Activated naive CD8-positive, alpha-beta T cell treated with anti-CD3 and anti-CD28 coated beads, Interleukin-2, amount 50 U/mL, for 16 hours (primary cell): Measurements from ENCODE around the gene KATNB1.

ENCODE experiments used
- DNase-seq: peaks from one replicate; pipeline ENCODE4 v3.0.0-alpha.2; 2020; ENCODE audit warnings: low read depth, low spot score

The KATNB1 gene, protein sequence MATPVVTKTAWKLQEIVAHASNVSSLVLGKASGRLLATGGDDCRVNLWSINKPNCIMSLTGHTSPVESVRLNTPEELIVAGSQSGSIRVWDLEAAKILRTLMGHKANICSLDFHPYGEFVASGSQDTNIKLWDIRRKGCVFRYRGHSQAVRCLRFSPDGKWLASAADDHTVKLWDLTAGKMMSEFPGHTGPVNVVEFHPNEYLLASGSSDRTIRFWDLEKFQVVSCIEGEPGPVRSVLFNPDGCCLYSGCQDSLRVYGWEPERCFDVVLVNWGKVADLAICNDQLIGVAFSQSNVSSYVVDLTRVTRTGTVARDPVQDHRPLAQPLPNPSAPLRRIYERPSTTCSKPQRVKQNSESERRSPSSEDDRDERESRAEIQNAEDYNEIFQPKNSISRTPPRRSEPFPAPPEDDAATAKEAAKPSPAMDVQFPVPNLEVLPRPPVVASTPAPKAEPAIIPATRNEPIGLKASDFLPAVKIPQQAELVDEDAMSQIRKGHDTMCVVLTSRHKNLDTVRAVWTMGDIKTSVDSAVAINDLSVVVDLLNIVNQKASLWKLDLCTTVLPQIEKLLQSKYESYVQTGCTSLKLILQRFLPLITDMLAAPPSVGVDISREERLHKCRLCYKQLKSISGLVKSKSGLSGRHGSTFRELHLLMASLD

DNA sequence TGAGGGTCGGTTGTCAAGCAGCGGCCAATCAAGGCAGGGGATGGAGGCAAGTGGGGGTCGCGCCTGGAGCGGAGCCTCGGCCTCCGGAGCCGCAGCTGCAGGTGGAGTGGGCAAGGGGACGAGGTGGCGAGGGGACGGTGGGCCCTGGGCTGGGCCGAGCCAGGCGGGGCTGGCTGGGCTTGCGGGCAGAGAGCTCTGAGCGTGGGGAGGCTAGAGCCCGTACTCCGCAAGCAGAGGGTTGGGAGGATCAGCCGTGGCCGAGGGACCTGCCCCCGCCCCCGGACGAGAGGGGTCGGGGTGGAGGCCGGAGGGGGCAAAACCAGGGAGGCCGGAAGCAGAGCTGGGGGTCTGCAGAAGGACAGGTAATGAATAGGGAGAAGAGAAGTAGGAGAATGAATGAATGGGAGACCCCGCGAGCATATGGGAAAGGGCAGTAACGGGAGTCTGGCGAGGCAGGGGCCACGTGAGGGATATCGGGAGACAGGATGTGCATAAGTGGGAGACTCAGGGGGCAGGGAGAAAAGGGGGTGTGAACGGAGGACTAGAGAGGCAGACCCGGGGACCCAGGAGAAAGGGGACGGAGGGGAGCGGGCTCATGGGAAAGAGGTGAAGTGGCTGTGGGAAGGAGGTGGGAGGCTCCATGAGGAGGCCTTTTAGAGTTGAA lies at the start of gene KATNB1:
Gene KATNB1, plus strand, starts transcription at position 16 of the 664 bp plus-strand sequence. CDS start 1,474 bp downstream, outside the sequence.
- DNase-seq = no peak

DNA sequence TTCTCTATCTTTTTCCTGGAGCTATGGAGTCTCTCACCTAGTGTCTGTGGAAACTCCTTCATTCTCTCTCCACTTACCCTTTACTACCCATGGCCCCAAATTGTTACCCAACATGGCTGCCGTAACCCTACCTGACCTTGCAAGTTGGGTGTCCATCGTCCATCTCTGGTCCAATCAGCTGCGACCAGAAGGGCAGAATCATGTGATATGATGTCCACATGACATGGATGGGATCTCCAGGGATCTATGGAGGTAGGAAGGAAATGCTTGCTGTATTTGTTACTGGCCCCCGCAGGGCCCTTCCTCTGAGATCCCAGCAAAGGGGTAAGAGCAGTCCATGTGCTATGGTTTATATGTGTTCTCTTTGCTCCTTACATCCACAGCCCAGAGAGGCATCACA lies 49.0 kb upstream of the KATNB1 start:
- DNase-seq = no peak

DNA sequence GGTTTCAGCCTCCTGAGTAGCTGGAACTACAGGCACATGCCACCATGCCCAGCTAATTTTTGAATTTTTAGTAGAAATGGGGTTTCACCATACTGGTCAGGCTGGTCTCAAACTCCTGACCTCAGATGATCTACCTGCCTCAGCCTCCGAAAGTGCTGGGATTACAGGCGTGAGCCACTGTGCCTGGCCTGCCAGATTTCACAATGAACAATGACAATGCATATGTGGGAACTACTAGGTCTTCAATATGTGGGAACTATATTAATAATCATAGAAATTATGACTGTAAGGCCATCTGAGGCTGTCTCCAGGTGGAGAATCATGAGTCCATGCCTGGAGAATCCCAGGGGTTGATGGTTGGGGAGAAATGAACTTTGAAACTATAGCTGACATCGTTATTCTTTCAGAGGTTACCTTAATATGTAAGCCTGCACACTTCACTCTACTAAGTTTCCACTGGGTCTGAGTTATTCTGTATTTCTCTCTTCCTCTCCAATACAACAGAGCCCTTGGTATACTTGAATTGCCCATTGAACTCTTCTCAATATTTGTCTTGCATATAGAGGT lies 48.1 kb upstream of the KATNB1 start:
- DNase-seq = no peak

DNA sequence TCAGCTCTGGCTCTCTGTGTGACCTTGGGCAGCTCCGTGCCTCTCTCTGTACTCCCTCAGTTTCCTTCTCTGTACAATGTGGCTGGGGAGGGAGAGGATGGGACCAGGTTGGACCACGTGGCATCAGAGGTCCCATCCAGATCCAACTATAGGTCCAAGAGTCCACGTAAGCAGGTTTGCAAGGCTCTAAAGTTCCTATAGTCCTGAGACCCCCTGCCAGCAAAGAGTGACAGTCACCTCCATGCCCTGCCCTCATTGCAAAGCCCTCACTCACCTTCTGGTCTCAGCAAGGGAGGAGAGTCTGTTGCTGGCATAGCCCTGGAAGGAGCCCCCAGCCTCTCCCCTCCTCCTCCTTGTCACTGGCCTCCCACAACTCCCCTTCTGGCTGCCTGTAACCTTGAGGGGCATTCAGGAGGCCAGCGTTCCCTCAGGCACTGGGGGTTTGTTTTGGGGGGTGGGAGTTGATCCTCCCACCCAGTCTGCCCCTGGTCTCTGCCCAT lies 47.0 kb upstream of the KATNB1 start:
- no peak for DNase-seq

DNA sequence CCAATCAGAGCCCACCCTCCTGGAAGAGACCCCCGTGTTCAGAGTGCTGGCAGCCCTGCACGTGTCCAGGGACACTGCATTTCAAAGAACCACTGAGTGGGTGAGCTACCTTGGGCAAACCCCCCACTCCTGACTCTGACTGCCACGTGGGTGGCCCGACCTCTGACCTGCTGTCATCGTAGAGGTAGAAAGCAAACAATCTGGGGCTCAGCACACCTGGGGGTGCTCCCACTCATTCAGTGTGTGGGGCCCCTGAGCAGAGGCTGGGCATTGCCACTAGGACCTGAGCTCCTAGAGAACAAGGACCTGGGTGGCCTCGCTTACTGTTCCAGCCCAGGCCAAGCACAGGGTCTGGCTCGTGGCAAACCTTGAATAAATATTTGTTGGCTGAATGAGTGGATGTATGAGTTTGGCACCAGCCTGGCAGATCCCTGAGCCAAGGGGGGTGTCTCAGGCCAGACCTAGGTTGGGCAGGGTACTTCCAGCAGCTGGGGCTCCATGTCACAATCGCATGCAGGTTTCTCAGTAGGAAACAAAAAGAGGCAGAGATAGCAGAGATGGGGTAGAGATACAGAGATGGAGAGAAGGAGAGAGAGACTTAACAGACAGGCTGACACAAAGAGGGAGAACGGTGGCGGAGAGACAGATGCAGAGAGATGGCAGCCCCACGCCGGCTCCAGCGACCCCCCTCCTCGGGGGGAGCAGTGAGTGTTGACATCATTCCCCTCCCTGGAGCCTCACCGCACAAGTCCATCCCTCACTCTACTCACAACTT lies 46.4 kb upstream of the KATNB1 start:
- DNase-seq = no peak

DNA sequence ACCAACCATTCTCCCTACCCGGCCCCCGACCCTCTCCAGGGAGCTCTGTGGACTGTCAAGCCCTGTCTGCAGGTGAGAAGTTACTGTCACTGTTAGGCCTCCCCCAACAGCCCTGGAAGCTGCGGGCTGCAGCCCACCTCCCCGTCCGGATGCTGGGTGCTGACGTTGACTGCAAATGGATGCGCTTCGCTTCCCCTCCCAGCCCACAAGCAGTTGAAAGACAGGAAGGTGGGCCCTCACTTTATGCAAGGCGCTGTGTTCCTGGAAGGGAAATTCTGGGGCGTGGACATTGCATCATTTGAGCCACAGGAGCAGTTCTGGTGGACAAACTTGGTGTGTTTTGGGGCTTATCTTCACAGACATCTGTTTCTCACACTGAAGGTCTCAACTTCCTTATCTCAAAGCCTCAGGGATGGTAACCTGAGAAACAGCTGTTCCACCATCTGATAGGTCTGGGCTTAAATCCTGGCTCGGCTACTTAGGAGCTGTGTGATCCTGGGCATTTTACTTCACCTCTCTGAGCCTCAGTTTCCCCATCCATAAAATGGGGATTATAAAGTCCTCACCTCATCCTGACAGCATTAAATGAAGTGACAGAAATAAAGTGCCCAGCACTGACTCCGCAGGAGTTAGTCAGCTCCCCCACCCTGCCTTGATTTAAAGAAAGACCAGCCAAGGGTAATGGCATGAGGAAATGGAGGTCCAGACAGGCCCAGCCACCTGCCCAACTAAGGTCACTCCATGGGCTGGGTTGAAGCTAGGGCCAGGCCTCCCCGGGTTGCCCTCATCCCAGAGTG lies 45.6 kb upstream of the KATNB1 start:
- no peak for DNase-seq

DNA sequence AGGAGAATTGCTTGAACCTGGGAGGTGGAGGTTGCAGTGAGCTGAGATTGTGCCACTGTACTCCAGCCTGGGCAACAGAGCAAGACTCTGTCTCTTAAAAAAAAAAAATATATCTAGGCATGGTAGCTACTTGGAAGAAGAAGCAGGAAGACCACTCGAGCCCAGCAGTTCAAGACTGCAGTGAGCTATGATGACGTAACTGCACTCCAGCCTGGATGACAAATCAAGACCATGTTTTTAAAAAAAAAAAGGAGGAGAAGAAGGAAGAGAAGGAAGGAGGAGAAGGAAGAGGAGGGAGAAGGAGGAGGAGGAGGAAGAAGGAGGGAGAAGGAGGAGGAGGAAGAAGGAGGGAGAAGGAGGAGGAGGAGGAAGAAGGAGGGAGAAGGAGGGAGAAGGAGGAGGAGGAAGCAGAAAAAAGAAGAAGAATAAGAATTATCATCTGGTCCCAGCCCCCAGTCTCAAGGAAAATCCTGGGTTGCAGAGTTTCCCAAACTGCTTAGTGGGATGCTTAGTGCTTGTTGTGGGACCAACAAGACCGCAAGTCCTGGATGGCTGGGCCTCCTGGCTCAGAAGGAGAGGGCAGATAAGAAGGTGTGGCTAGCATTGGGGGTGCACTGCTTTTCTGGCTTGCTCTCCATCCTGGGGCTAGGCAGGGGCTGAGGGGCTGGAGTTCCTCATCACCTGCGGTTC lies 44.6 kb upstream of the KATNB1 start:
- no peak for DNase-seq

DNA sequence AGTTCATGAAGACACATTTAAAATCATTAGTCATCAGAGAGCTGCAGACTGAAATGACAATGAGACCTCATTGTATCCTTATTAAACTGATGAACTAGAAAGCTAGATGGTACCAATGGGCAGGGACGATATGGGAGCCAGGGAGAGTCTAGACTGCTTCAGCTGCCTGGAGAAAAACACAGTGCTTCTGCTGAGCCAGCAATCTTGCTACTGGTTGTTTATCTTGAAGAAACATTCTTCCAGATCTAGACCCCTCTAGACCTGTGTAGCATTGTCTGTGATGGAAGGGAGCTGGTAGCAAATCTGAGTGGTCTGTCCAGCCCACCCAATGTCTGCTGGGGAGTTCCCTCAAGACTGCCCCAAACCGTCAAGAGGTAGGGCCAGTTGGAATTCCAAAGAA lies 42.9 kb upstream of the KATNB1 start:
- no peak for DNase-seq

DNA sequence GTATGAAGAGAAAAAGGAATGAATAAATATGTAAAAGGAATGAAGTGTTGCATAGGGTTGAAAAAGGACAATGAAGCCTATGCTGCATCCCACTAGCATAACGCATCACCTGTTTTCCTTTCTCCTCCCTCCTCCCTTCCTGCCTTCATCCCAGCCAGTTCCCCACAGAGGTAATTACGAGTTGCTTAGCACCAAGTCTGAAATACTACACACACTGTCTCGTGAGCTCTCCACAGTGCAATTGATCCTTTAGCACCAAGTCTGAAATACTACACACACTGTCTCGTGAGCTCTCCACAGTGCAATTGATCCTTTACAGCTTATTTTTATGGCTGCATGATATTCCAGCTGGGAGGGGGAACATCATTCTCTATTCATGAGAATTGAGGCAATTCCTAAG lies 42.0 kb upstream of the KATNB1 start:
- DNase-seq = no peak

DNA sequence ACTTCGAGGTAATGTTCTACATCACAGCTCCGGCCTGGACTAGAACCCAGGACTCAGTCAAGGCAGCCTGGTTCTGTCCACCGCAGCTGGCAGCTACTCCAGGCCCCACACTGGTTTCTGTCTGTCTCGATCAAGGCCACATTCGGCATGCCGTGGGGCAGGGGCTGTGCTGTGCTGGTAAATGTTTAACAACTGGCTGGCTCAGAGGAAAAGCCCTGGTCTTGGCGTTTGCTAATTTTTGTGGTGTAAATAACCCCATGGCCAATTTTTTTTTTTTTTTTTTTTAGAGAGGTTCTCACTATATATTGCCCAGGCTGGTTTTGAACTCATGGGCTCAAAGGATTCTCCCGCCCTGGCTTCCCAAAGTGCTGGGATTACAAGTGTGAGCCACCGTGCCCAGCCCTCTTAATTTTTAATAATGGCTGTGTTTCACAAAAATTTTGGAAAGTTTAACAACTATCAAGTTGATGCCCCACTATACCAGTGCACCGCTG lies 41.3 kb upstream of the KATNB1 start:
- no peak for DNase-seq

DNA sequence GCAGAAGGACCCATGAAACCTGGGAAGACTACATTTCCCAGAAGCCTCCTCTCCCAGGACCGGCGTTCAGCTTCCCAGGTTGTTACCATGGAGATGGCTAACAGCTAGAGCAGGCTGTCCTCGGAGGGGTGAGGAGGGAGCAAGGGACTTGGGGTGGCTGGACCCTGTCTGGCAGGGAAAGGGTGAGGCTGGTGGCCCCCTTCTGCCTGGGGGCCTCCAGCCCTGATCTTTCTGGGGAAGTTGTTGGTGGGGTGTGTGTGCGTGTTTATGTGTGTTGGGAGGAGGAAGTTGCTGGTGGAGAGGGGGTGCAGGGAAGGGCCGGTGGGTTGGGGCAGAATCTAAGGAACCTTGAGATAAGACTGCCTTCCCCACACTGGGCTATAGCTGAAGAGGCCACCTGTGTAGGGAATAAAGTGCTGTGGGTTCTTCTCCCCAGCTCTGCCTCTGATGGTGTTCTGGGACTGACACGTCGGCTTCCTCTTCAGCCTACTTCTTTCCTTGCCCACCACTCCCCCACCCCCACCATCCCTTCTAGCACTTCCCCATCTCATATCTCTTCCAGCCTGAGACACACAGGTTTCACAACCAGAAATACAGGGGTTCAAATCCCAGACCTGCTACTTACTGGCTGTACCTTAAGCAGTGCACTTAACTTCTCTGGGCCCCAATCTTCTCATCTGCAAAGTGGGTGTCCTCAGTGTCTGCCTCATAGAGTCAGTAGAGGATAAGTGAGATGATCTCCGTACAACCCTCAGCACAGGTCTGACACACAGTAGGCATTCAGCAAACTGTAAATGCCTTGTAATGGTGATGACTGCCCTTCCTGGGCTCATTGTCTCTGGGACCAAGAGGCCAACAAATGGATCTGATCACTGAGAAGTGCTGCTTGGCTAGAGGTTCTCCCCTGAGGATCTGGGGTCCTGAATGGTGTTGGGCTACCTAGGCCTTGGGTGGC lies 40.6 kb upstream of the KATNB1 start, which contains the start of gene DRC7:
Gene DRC7, plus strand, starts transcription at position 82 of the 955 bp plus-strand sequence. CDS start 3,144 bp downstream, outside the sequence.
- no peak for DNase-seq

DNA sequence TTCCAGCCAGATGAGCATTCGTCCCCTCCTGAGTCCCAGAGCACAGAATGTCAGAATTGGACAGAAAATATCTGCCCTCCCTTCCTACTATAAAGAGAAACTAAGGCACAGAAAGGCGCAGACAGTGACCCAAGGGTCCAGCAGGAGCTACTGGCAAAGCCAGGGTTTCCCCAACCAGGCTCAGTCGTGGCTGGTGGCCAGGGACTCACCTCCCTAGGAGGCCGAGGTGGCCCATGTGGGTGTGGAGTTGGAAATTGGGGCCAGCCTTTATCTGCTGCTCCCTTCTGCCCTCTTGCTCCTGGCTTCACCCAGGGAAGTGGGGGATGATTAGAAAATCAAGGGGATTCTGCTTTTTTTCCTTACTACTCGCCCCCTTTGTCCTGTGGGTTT lies 39.9 kb upstream of the KATNB1 start:
- no peak for DNase-seq

DNA sequence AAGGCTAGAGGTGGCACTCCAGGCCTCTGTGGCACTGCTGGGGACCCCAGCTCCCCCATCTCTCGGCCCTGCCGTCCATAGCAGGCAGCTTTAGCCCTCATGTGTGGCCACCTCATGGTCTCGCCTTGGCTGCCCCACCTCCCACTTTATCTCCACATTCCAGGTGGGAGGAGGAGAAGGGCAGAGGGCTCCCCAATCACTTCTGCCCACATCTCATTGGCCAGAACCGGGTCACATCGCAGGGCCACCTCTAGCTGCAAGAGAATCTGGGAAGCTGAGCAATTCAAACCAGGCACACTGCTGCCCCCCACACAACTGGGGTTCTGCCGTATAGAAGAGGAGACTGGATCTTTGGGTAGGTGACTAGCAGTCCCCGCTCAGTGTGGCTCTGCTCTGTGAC lies 39.3 kb upstream of the KATNB1 start:
- DNase-seq = no peak

DNA sequence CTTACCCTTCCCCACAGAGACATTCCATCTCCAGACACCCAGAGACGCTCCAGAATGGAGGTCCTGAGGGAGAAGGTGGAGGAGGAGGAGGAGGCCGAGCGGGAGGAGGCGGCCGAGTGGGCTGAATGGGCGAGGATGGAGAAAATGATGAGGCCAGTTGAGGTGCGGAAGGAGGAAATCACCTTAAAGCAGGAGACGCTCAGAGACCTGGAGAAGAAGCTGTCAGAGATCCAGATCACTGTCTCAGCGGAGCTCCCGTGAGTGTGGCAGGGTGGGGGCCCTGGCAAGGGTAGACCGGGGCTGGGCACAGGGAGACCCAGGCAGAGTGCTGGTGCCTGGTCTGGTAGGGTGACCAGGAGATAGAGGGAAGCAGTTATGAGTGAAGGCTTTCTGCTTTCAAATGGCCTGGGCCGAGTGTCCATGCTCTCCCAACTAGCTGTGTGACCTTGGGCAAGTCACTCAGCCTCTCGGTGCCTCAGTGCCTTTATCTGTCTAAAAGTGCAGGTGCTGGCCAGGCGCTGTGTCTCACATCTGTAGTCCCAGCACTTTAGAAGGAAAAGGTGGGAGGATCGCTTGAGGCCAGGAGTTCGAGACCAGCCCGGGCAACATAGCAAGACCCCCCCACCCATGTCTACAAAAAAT lies 37.6 kb upstream of the KATNB1 start:
- DNase-seq = no peak

DNA sequence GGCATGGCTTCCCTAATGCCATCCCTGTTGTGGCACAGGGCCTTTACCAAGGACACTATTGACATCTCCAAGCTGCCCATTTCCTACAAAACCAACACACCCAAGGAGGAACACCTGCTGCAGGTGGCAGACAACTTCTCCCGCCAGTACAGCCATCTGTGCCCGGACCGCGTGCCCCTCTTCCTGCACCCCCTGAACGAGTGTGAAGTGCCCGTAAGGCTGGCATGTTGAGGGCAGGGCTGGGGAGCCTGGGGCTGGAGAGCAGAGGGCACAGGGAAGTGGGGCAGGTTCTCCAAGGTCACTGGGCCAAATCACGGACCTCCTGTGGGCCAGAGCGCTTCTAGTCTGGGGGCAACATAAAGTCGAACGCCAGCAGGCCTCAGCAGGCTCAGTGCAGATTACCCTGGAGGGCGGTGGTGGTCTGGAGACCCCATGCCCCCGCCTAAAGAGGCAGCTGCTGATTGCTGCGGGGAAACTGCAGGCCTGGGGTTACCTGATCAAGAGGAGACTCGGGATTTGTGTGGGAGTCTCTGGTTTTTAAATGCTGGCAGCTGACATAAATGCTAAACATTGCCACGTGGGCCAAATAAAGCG lies 36.7 kb upstream of the KATNB1 start:
- DNase-seq = no peak

DNA sequence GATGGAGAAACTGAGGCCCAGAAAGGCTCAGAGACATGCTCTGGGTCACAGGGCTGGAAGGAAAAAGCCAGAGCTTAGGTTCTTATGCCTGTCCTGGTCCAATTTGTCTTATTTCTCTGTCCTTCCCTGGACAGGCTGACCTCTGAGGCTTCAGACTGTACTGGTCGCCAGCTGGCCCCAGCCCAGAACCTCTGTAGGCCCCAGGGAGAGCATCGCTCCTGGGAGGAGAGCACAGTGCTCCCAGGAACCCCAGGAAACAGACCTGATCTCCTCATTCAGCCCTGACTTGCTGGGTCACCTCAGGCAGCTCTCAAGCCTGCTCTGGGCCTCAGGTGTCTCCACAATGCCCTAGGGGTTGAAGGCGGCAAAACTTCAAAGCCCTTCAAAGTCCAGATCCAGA lies 36.1 kb upstream of the KATNB1 start:
- no peak for DNase-seq

DNA sequence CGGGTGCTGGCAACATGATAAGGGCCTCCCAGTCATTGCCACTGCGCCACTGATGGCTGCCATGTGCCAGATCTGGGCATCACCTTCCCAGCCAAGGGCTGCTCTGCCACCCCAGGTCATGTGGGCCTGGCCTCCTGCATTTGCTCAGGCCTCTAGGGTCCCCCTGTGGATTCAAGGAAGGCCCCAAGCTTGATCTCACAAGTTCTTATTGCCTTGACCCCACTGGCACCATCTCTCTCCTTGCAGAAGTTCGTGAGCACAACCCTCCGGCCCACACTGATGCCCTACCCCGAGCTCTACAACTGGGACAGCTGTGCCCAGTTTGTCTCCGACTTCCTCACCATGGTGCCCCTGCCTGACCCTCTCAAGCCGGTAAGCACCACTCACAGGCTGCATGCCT lies 35.7 kb upstream of the KATNB1 start:
- no peak for DNase-seq
